Activated T-helper 1 cell treated with Interleukin-2 at 50 U/mL for 16 hours (primary cell): ENCODE data around the gene AFF4.

Experiments used
- DNase-seq: peaks from one replicate; pipeline ENCODE4 v3.0.0-alpha.2; 2020; ENCODE audit warnings: low read depth

AFF4 gene

DNA sequence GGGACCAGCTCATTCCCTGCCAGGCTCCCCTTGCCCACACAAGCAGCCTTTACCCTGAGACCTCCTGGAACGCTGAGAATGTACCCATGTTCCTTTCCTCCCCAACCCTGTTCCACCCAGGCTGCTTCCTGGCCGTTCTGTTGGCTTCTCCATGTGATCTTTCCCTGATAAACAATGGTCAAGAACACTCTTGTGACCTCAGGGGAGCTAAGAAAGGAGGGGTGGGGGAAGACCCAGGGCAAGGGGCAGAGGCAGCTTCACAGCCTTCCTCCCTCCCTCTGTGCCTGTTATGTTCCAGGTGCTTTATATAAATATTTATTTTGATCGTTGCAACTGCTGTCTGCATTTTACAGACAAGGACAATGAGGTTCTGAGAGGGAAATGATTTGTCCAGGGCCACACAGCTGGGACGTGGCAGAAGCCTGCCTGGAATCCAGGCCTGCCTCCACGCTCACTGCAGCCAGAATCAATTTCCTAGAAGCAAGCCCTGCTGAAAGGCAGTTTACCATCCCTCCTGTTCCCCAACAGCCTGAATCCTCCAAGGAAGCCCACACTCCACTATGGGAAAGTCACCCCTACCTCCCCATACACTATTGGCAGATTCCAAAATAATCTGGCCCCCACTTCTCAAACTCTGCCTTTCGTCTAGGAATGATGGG is 136.9 kb downstream of the AFF4 start:
- DNase-seq: no peak

DNA sequence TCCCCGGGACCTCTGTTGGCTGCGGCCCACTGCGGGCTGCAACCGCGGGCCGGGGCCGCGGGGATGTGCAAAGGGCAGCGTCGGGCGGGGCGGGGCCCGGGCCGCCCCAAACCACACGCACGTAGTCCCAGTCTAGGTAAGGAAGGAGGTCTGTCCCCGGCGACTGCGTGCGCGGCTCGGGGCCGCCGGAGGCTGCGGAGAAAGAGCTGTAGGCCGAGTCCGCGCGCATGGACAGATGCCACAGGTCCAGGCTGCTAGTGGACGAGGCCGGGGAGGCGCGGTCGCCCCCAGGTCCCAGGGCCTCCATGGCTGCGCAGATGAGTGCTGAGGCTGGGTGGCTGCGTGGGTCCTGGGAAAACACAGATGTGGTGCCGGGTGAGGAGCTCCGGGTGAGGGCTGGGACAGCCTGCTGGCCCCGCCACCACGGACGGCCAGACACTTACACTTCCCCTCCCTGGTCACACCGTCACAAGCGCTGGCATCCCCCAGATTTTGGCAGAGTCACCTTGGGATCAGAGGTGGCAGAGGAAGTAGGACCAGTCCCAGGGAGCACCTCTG is 137.5 kb downstream of the AFF4 start:
- no peak for DNase-seq
